Measurements from ENCODE around the gene NRXN3. TPM values are rescaled to one million over a fixed set of nuclear protein-coding genes. Genes with fewer than 3 reads are reported as not detected.

Gene NRXN3
- total and polyA plus RNA-seq, 4 donors: 0.07 to 1.2 (median 0.23) TPM

DNA sequence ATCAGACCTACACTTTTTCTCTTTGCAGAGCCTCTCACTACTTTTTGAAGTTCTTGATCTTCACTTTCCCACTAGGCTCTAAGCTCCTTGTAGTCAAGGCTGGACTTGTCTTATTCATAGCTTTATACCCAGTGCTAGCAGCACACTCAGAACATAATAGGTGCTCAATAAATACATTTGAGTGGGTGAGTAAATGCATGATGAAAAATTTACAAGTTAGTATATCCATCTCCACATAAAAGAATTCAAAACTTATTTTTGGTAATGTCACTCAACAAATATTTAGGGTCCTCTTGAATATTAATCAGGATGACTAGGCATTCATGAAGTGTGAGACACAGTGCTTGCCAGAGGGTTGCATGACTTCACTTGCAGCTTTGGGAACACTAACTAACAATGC is 52.6 kb downstream of the NRXN3 start:
- TF ChIP-seq, protein P1, sequence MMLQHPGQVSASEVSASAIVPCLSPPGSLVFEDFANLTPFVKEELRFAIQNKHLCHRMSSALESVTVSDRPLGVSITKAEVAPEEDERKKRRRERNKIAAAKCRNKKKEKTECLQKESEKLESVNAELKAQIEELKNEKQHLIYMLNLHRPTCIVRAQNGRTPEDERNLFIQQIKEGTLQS (IDR thresholded peaks at IDR 0.05): no peak
- no peak for TF ChIP-seq EGR1 (IDR thresholded peaks at IDR 0.05; ENCODE audit: low read depth in 2 of 2)
- no peak for TF ChIP-seq HNF4G (IDR thresholded peaks at IDR 0.05)
- TF ChIP-seq TAF1 (conservative IDR thresholded peaks at IDR 0.05): no peak
- TF ChIP-seq ZBTB33 (IDR thresholded peaks at IDR 0.05): no peak
- TF ChIP-seq, protein P2, sequence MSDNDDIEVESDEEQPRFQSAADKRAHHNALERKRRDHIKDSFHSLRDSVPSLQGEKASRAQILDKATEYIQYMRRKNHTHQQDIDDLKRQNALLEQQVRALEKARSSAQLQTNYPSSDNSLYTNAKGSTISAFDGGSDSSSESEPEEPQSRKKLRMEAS (IDR thresholded peaks at IDR 0.05): no peak
- H3K36me3 ChIP-seq (ENCODE audit: control insufficient read depth in 4 of 4, insufficient read depth in 3 of 4, low read depth in 1 of 4, low read length in 3 of 4): no peaks in the 10 kb centered on the region
- no peak overlapping the region for H3K27ac ChIP-seq (ENCODE audit: low read depth in 1 of 2, low read length in 2 of 2)
- H3K9me3 ChIP-seq (ENCODE audit: control insufficient read depth in 4 of 4, low read length in 3 of 4): no peaks in the 10 kb centered on the region
- no peak for DNase-seq (ENCODE audit: low spot score)
- H3K9ac ChIP-seq (ENCODE audit: low read depth in 1 of 2, low read length in 2 of 2): no peak overlapping the region
- no peak overlapping the region for H3K4me3 ChIP-seq (ENCODE audit: low read depth in 1 of 3, low read length in 3 of 3)
- H3K27me3 ChIP-seq (ENCODE audit: control insufficient read depth in 4 of 4, insufficient read depth in 4 of 4, low read length in 3 of 4): no peaks in the 10 kb centered on the region
- H3K4me1 ChIP-seq (ENCODE audit: control insufficient read depth in 4 of 4, insufficient read depth in 4 of 4, low read length in 3 of 4): no peaks in the 10 kb centered on the region

GRCh38 chr14:78227248-78228077 is 57.3 kb downstream of the NRXN3 start:
- DNase-seq (ENCODE audit: low spot score): no peak
- WGBS: 70% methylated on average over 14 of the region's 14 CpGs

GRCh38 chr14:78228702-78229327 is 58.6 kb downstream of the NRXN3 start:
- no peak overlapping the region for H3K4me3 ChIP-seq (ENCODE audit: low read depth in 1 of 3, low read length in 3 of 3)
- H3K9ac ChIP-seq (ENCODE audit: low read depth in 1 of 2, low read length in 2 of 2): no peak overlapping the region
- no peaks in the 10 kb centered on the region for H3K36me3 ChIP-seq (ENCODE audit: control insufficient read depth in 4 of 4, insufficient read depth in 3 of 4, low read depth in 1 of 4, low read length in 3 of 4)
- H3K9me3 ChIP-seq (ENCODE audit: control insufficient read depth in 4 of 4, low read length in 3 of 4): no peaks in the 10 kb centered on the region
- no peak overlapping the region for H3K27ac ChIP-seq (ENCODE audit: low read depth in 1 of 2, low read length in 2 of 2)
- DNase-seq (ENCODE audit: low spot score): no peak
- peaks cover 0 to 4% (median 0%) of the 10 kb centered on the region in 4 donors for H3K27me3 ChIP-seq (ENCODE audit: control insufficient read depth in 4 of 4, insufficient read depth in 4 of 4, low read length in 3 of 4)
- H3K4me1 ChIP-seq (ENCODE audit: control insufficient read depth in 4 of 4, insufficient read depth in 4 of 4, low read length in 3 of 4): no peaks in the 10 kb centered on the region
- TF ChIP-seq YY1 (IDR thresholded peaks at IDR 0.05): no peak
- no peak for TF ChIP-seq REST (IDR thresholded peaks at IDR 0.05)
- no peak for TF ChIP-seq HNF4G (IDR thresholded peaks at IDR 0.05)
- TF ChIP-seq FOXA2 (IDR thresholded peaks at IDR 0.05): no peak
- no peak for TF ChIP-seq RXRA (IDR thresholded peaks at IDR 0.05)
- TF ChIP-seq, protein P3, sequence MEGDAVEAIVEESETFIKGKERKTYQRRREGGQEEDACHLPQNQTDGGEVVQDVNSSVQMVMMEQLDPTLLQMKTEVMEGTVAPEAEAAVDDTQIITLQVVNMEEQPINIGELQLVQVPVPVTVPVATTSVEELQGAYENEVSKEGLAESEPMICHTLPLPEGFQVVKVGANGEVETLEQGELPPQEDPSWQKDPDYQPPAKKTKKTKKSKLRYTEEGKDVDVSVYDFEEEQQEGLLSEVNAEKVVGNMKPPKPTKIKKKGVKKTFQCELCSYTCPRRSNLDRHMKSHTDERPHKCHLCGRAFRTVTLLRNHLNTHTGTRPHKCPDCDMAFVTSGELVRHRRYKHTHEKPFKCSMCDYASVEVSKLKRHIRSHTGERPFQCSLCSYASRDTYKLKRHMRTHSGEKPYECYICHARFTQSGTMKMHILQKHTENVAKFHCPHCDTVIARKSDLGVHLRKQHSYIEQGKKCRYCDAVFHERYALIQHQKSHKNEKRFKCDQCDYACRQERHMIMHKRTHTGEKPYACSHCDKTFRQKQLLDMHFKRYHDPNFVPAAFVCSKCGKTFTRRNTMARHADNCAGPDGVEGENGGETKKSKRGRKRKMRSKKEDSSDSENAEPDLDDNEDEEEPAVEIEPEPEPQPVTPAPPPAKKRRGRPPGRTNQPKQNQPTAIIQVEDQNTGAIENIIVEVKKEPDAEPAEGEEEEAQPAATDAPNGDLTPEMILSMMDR (IDR thresholded peaks at IDR 0.05; ENCODE audit: low read depth, low read length, missing input control): no peak
- TF ChIP-seq TAF1 (conservative IDR thresholded peaks at IDR 0.05): no peak
- TF ChIP-seq, protein P1 (IDR thresholded peaks at IDR 0.05): no peak
- no peak for TF ChIP-seq JUND (IDR thresholded peaks at IDR 0.05)
- no peak for TF ChIP-seq GABPA (IDR thresholded peaks at IDR 0.05 in 1 of 2, conservative IDR thresholded peaks at IDR 0.05 in 1 of 2)
- 61% methylated on average over 3 of the region's 3 CpGs for WGBS

More at GRCh38 chr14:78227248-78228077, 57.3 kb downstream of the NRXN3 start:
- no peak overlapping the region for H3K9ac ChIP-seq (ENCODE audit: low read depth in 1 of 2, low read length in 2 of 2)
- H3K27me3 ChIP-seq (ENCODE audit: control insufficient read depth in 4 of 4, insufficient read depth in 4 of 4, low read length in 3 of 4): peaks cover 0 to 4% (median 0%) of the 10 kb centered on the region in 4 donors
- TF ChIP-seq RXRA (IDR thresholded peaks at IDR 0.05): no peak
- TF ChIP-seq NR2F2 (IDR thresholded peaks at IDR 0.05): no peak
- no peak for TF ChIP-seq GABPA (IDR thresholded peaks at IDR 0.05 in 1 of 2, conservative IDR thresholded peaks at IDR 0.05 in 1 of 2)
- H3K27ac ChIP-seq (ENCODE audit: low read depth in 1 of 2, low read length in 2 of 2): no peak overlapping the region
- H3K4me1 ChIP-seq (ENCODE audit: control insufficient read depth in 4 of 4, insufficient read depth in 4 of 4, low read length in 3 of 4): no peaks in the 10 kb centered on the region
- H3K4me3 ChIP-seq (ENCODE audit: low read depth in 1 of 3, low read length in 3 of 3): no peak overlapping the region
- no peaks in the 10 kb centered on the region for H3K9me3 ChIP-seq (ENCODE audit: control insufficient read depth in 4 of 4, low read length in 3 of 4)
- no peaks in the 10 kb centered on the region for H3K36me3 ChIP-seq (ENCODE audit: control insufficient read depth in 4 of 4, insufficient read depth in 3 of 4, low read depth in 1 of 4, low read length in 3 of 4)
